GM19372 (cell line): ENCODE measurements around the gene PAK2.
"Not testable (repeated sequence)": the region's sequence is repeated elsewhere in the genome, so short reads cannot be mapped to it uniquely, and the experiment has no call there.

Experiments used
- ATAC-seq: cut with Tn5 transposase; IDR thresholded peaks from one replicate; pipeline ENCODE4 v1.9.1; 2021; ENCODE audit warnings: mild to moderate bottlenecking, low read depth, moderate library complexity; ENCODE audit not compliant: unreplicated experiment

Gene PAK2

GRCh38 chr3:196735751-196736150, 3.9 kb upstream of the PAK2 start:
- no peak for ATAC-seq

- ATAC-seq, result no peak
Observed at GRCh38 chr3:196736670-196737374, 2.8 kb upstream of the PAK2 start.

DNA sequence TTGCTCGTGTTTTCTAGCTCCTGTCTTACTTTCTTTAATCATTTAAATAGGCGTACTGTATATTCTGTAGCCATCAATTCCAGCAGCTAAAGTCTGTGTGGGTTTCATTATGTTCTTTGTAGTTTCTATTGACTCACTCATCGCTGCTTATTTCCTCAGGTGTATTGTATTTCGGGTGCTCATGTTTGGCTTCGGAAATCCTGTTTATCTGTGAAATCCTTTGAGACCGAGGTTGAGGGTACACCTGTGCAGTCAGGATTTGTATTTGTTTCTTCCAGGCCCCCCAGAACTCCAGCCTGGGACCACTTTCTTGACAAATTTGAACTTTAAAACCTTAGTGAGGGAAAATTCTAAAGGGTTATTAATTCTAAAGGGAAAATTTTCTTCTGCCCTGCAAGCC, 2.0 kb upstream of the PAK2 start:
- no peak for ATAC-seq

GRCh38 chr3:196740481-196741248, 1.0 kb downstream of the PAK2 start:
- ATAC-seq, result no peak

DNA sequence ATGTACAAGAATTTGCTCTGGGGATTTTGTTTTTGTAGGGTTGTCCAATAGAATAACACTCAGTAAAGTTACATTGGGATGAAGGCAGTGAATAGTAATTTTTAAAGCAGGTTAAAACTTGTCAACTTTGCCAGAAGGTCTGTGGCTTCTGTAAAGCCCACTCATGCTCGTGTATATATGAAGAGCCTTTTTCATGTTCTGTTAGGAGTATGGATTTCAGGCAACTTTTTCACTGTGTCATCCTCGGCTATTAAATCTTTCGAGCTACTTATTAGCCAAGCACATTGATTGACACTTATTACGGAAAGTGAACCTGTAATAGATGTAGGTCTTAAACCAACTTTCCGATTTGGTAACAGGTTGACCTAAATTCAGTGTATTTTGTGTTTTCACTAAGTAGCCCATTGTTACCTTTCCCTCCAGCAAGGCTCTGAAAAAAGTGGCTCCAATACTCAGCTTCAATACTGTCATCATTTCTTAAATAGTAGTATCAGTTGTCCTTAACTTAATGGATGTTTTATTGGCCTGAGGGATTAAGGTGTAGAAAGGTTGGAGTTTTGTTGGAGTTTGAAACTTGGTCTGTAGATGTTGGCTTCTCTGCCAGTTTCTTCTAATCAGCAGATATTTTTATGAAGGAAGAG, 1.7 kb downstream of the PAK2 start:
- no peak for ATAC-seq

DNA sequence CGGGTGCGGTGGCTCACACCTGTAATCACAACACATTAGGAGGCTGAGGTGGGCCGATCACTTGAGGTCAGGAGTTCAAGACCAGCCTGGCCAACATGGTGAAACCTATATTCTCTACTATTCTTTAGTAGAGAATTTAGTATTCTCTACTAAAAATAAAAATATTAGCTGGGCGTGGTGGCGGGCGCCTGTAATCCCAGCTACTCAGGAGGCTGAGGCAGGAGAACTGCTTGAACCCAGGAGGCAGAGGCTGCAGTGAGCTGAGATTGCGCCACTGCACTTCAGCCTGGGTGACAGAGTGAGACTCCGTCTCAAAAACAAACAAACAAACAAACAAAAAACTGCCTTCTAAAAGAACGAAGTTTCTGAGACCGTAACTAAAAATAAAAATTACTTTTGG, 3.9 kb downstream of the PAK2 start:
- ATAC-seq, result not testable (repeated sequence)

DNA sequence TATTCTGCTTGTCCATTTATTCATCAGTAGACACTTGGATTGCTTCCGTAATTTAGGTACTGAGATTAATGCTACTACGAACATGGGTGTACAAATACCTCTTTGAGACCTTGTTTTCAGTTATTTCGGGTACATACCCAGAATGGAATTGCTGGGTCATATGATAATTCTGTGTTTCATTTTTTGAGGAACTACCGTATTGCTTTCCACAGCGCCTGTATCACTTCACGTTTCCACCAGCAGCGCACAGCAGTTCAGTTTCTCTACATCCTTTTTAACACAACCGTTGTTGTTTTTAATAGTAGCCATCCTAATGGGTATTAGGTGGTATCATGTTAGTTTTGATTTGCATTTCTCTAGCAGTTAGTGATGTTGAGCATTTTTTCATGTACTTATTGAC, 9.5 kb downstream of the PAK2 start:
- no peak for ATAC-seq

- no peak for ATAC-seq
Observed at GRCh38 chr3:196753201-196753600, 13.5 kb downstream of the PAK2 start.

- no peak for ATAC-seq
Observed at GRCh38 chr3:196754091-196754981, 14.7 kb downstream of the PAK2 start.

- no peak for ATAC-seq
Observed at GRCh38 chr3:196756732-196757131, 17.1 kb downstream of the PAK2 start.

DNA sequence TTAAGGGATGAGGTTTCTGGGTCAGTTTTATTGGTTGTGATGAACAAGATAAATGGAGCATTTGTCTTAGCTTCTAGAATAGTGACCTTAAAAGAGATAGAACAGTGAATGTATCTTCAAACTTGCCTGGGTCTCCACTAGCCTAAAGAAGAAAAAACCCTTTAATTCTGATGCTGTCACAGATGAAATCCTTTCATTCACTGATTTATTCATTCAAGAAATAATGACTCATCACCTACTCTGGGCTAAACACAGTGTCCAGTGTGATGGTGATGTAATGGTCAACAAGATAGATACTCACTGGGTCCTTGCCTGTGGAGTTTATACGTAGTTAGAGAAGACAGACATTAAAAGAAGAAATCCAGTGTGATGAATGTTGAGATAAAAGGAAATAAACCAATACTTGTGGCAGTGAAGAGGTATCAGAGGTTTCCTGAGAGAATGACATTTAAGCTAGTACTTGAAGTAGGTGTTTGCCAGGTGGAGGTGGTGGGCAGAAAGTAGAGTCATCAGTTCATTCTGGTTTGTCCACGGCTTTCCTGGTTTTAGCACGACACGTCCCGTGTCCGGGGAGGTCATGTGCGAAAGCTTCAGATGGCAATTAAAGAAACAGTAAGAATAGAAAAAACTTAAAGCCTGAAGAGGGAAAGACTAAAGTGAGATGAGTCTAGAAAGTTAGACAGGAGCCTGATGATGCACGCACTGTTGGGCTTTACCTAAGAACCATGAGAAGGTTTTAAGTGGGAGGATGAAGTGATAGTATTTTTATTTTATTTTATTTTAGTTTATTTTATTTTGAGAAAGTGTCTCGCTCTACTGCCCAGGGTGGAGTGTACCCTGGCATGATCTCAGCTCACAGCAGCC, 18.5 kb downstream of the PAK2 start:
- no peak for ATAC-seq

DNA sequence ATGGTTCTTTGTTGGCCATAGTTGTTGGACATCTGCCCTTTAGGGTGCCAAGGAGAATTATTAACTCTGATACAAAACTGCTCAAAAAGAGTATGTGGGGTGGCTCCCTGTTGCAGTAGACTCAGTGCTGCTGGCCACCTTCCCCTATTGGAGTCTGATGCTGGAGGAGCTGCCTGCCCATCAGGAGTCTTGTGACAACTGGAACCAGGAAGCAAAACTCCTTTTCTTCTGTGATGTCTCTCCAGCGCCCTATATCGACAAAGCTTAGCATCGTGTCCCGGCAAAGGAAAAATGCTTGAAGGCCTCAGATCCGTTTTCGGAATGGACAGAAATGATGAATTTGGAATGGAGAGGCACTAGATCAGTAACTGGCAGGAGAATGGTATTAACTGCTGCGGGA, 23.5 kb downstream of the PAK2 start:
- ATAC-seq, result no peak

DNA sequence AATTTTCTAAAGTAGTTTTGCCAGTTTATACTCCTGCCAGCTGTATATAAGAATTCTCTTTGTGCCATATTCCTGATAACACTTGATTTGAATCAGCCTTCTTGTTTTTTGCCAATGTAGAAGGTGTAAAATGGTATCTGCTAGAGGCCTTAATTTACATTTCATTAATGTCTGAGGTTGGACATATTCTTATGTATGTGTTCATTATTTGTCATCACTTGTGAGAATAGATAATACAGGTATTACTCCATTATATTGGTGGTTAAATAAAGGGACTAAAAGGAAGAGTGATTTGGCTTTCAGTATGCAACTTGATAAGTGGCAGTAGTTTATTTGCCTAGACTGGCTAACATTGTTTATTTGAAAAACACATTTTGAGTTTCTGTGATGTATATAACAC, 25.8 kb downstream of the PAK2 start:
- no peak for ATAC-seq

DNA sequence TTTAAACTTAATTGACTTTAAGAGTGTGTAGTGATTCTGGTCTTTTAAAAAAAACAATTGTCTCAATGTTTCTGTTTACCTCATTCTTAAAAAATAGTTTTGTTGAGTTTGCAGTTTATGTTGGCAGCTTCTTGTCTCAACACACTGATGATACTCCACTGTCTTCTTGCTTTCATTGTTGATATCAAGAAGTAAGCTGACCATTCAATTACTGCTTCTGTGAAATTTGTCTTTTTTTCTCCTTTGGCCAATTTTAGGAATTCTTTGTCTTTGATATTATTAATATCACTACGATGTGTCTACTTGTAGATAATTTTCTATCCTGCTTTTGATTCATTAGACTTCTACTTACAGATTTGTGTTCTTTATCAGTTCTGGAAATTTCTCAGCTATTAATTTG, 31.4 kb downstream of the PAK2 start:
- no peak for ATAC-seq

DNA sequence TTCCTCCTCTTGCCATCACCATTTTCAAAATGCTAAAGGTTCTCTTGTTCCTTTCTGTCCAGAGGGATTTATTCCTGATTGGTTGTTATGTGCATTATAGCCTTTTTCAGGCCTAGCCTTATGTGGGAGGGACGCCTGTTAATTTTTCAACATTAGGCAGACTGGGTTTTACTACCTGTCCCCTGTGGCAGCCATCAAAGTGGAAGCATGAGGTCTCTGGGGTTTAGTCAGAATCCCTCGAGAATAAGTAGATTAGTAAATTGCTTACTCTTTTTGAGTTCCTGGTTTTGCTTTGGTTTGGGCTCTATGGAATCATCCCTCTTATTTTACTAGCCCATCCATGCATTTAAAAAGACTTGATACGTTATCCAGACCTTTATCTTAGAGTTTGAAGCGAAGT, 32.4 kb downstream of the PAK2 start:
- no peak for ATAC-seq

DNA sequence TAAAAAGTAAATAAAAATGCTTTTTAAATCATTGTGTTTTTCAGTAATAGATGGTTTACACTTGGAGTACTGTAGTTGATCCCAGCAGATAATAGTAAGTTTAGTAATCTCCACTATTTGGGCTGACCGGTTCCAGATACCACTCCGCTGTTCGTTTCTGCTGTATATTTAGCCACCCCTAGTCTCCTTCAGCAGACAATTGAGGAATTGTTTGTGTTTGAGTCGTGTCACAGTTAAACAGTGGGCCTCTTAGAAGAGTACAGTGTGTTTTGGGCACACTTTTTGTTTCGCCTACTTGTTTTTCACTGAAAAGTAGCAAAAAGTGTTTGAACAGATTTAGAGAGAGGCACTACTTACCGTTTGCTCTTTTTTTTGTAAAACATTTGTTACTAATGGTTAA, 33.2 kb downstream of the PAK2 start:
- ATAC-seq, result no peak

GRCh38 chr3:196774191-196774820, 34.6 kb downstream of the PAK2 start:
- ATAC-seq, result no peak

- ATAC-seq, result no peak
Observed at GRCh38 chr3:196774848-196775422, 35.3 kb downstream of the PAK2 start.

DNA sequence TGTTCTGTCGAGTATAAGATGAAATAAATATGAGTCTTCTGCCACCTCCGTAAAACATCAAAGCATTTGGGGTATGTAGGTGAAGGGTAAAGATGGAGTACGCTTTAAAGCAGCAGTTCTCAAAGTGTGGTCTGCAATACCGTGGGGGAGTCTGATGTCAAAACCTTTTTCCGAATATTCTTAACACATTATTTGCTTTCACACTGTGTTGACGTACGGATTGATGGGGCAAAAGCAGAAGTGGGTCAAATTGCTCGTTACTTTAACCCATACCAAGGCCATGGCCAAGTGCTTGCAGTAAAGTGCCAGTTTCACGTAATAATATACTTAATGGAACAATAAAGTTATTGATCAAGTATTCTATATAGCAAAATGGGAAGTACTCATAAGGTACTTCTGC, 36.3 kb downstream of the PAK2 start:
- ATAC-seq, result no peak
